ENCODE data around the gene SLC11A2.
"Not testable (repeated sequence)": the region's sequence is repeated elsewhere in the genome, so short reads cannot be mapped to it uniquely, and the experiment has no call there.

SLC11A2 gene

DNA sequence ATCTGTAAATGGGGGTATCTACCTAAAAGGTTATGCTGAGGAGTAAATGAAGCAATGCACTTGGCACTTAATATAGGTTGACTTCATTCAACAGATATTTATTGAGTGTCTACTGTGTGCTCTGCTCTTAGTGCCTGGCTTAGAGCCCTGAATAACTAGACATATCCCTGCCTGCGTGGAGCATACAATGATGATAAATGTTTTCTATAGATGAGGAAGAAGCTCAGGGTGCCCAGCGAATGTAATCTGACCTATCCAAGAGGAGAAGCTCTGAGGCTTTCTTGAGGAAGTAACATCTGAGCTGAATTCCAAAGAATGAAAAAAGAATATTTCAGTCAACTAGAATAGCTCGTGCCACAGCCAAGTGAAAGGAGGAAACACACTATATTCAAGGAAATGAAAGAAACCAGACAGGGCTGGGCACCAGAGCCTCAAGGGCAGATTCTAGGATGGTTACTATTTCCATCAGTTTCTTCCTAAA lies 91.8 kb downstream of the SLC11A2 start:
- no peak for DNase-seq (ENCODE audit: extremely low read depth, low read depth)
- TF ChIP-seq, protein P1, sequence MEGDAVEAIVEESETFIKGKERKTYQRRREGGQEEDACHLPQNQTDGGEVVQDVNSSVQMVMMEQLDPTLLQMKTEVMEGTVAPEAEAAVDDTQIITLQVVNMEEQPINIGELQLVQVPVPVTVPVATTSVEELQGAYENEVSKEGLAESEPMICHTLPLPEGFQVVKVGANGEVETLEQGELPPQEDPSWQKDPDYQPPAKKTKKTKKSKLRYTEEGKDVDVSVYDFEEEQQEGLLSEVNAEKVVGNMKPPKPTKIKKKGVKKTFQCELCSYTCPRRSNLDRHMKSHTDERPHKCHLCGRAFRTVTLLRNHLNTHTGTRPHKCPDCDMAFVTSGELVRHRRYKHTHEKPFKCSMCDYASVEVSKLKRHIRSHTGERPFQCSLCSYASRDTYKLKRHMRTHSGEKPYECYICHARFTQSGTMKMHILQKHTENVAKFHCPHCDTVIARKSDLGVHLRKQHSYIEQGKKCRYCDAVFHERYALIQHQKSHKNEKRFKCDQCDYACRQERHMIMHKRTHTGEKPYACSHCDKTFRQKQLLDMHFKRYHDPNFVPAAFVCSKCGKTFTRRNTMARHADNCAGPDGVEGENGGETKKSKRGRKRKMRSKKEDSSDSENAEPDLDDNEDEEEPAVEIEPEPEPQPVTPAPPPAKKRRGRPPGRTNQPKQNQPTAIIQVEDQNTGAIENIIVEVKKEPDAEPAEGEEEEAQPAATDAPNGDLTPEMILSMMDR (IDR thresholded peaks at IDR 0.05; ENCODE audit: low read depth, low read length): no peak

DNA sequence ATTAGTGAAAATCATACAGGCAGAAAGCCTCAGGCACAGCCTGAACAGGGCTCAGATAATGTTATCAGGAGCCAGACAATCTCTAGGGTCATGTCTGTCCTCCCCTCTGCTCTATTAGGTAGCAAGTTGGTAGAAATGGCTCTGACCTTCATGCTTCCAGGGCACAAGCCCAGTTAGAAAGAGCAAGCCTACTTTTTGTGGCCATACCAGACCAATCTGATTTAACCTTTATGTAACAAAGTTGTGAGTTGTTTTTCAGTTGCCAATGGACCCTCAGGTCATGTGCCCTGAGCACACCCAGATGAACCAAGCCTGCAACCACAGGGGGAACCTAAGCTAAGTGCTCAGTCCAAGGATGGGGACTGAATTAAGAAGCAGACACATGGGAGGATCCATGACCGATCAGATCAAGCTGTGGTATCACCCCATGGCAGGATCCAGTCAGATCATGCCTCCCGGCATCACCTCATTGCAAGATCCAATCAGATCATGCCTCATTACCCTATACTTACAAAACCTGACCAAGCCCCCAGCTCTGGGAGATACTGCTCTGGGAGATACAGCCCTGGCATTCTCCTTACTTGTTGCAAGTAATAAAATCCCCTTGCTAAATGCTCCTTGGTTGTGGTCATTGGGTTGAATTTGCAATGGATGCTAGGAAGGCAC lies 92.6 kb downstream of the SLC11A2 start:
- DNase-seq (ENCODE audit: extremely low read depth, low read depth): no peak
- TF ChIP-seq, protein P1 (IDR thresholded peaks at IDR 0.05; ENCODE audit: low read depth, low read length): no peak

DNA sequence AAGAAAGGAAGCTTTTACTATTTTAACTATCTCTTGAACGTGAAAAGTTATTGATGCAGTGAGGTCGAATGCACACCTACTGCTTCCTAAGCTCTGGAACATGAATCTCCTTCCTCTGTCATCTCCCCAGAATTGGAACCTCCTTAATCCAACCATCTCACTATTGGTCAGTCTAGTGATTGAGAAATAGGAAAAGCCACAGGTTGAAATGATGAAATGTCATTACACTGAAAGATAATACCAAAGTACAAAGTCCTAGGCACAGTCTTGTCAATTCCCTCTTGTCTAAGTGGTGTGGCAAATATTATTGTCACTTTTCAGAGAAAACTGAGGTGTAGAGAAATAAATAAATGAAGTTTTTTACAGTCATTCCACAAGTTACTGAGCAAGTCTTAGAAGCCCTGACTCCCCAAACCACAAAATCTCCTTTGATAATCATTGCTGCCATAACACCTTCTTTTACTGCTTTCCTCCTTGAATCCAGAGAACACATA lies 93.3 kb downstream of the SLC11A2 start:
- TF ChIP-seq, protein P1 (IDR thresholded peaks at IDR 0.05; ENCODE audit: low read depth, low read length): no peak
- DNase-seq (ENCODE audit: extremely low read depth, low read depth): no peak

DNA sequence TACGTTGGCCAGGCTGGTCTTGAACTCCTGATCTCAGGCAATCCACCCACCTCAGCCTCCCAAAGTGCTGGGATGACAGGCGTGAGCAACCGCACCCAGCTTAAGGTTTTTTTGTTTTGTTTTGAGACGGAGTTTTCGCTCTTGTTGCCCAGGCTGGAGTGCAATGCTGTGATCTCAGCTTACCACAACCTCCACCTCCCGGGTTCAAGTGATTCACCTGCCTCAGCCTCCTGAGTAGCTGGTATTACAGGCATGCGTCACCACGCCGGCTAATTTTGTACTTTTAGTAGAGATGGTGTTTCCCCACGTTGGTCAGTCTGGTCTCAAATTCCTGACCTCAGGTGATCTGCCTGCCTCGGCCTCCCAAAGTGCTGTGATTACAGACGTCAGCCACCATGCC lies 95.7 kb downstream of the SLC11A2 start:
- DNase-seq (ENCODE audit: extremely low read depth, low read depth): not testable (repeated sequence)

DNA sequence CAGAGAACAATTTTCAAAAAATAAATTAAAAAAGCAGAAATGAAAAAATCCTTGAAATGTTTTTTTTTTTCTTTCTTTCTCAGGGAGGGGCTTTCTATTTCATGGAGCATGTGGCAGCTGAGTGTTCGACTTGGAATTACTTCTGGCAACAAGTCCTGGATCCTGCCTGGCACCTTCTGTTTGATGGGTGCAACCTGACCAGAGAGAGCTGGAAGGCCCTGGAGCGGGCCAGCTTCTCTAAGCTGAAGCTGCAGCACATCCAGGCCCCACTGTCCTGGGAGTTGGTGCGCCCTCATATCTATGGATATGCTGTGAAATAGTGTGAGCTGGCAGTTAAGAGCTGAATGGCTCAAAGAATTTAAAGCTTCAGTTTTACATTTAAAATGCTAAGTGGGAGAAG lies 96.4 kb downstream of the SLC11A2 start:
- DNase-seq (ENCODE audit: extremely low read depth, low read depth): no peak
- TF ChIP-seq, protein P1 (IDR thresholded peaks at IDR 0.05; ENCODE audit: low read depth, low read length): no peak
